Naive thymus-derived CD4-positive, alpha-beta T cell (primary cell): Measurements from ENCODE around the gene AKAP8. TPM values are rescaled to one million over a fixed set of nuclear protein-coding genes. Genes with fewer than 3 reads are reported as not detected.

Experiments used
- ATAC-seq: fragments of 150-1000 bp; cut with Tn5 transposase; 2 replicates; pipeline ENCODE4 v1.10.0; 2021; ENCODE audit warnings: mild to moderate bottlenecking, moderate library complexity
- CTCF ChIA-PET: fragments of 350-600 bp; sonication (Branson Sonifier 250); formaldehyde crosslinking; loops from one replicate; lab custom pipeline; 2021; ENCODE audit warnings: antibody characterized with exemption; lab: Charles Lee
- POLR2A ChIA-PET: fragments of 350-600 bp; sonication (Branson Sonifier 250); formaldehyde crosslinking; loops from one replicate; lab custom pipeline; 2021; ENCODE audit warnings: antibody characterized with exemption, inconsistent platforms; lab: Charles Lee
- DNase-seq, 9 donors: peaks; one replicate each; pipeline versions ENCODE4 v3.0.0 to v3.0.0-alpha.2; 2020 to 2022; ENCODE audit warnings: mixed read lengths in 1 of 9
- H3K27ac ChIP-seq: one replicate; pipeline ENCODE4 v1.7.0; 2013; ENCODE audit warnings: mild to moderate bottlenecking, low read depth, low read length, moderate library complexity
- H3K27me3 ChIP-seq, 2 donors: one replicate each; pipeline ENCODE4 v1.7.0; 2013; ENCODE audit warnings: low read length in 2 of 2, mild to moderate bottlenecking in 2 of 2, moderate library complexity in 2 of 2; ENCODE audit not compliant: control insufficient read depth in 2 of 2, insufficient read depth in 2 of 2
- H3K36me3 ChIP-seq, 3 experiments: 1 replicate in 2 of 3; 2 replicates in 1 of 3; pipeline ENCODE4 v1.7.0; 2013; ENCODE audit warnings: low read length in 3 of 3, mild to moderate bottlenecking in 3 of 3, moderate library complexity in 1 of 3; ENCODE audit not compliant: insufficient read depth in 3 of 3, control insufficient read depth in 2 of 3
- H3K4me1 ChIP-seq, 2 donors: one replicate each; pipeline ENCODE4 v1.7.0; 2013; ENCODE audit warnings: low read length in 2 of 2, mild to moderate bottlenecking in 2 of 2, moderate library complexity in 1 of 2; ENCODE audit not compliant: control insufficient read depth in 2 of 2, insufficient read depth in 2 of 2
- H3K4me3 ChIP-seq: 2 replicates; pipeline ENCODE4 v1.7.0; 2013; ENCODE audit warnings: mild to moderate bottlenecking, low read length
- H3K9me3 ChIP-seq, 3 experiments: 1 replicate in 2 of 3; 2 replicates in 1 of 3; pipeline ENCODE4 v1.7.0; 2013; ENCODE audit warnings: low read length in 3 of 3; ENCODE audit not compliant: control insufficient read depth in 2 of 3
- H3K27ac Mint-ChIP-seq, 9 donors: one replicate each; pipeline ENCODE4 v1.8.0; 2020 to 2022; ENCODE audit warnings: mixed read lengths in 9 of 9, mild to moderate bottlenecking in 8 of 9, moderate library complexity in 5 of 9, inconsistent platforms in 2 of 9
- H3K27me3 Mint-ChIP-seq, 5 donors: one replicate each; pipeline ENCODE4 v1.8.0; 2021 to 2022; ENCODE audit warnings: mixed read lengths in 5 of 5, mild to moderate bottlenecking in 1 of 5
- H3K36me3 Mint-ChIP-seq, 5 donors: one replicate each; pipeline ENCODE4 v1.8.0; 2020 to 2022; ENCODE audit warnings: mixed read lengths in 5 of 5, mild to moderate bottlenecking in 3 of 5, inconsistent platforms in 1 of 5
- H3K4me1 Mint-ChIP-seq, 7 donors: one replicate each; pipeline ENCODE4 v1.8.0; 2020 to 2022; ENCODE audit warnings: mixed read lengths in 7 of 7, mild to moderate bottlenecking in 3 of 7, inconsistent platforms in 1 of 7
- H3K4me3 Mint-ChIP-seq, 10 donors: one replicate each; pipeline ENCODE4 v1.8.0; 2020 to 2022; ENCODE audit warnings: mild to moderate bottlenecking in 10 of 10, mixed read lengths in 10 of 10, moderate library complexity in 6 of 10, inconsistent platforms in 2 of 10
- H3K9me3 Mint-ChIP-seq, 11 donors: one replicate each; pipeline ENCODE4 v1.8.0; 2020 to 2022; ENCODE audit warnings: mixed read lengths in 11 of 11, mild to moderate bottlenecking in 4 of 11, inconsistent platforms in 1 of 11, moderate library complexity in 1 of 11
- intact Hi-C, 2 donors: fragments of 100-400 bp; cut with micrococcal nuclease; formaldehyde crosslinking; loops; one replicate each; pipeline ENCODE4 v1.15.1; 2023
- polyA plus RNA-seq, 2 donors: library from polyadenylated mRNA; unstranded; fragments of 300-500 nt; fragmentation: Illumina TruSeq; gene quantifications; one replicate each; pipeline ENCODE4 v1.2.3, GENCODE V29; 2021
- total RNA-seq, 6 experiments: library from RNA in 5 of 6; stranded (reverse) in 5 of 6; gene quantifications; 1 replicate in 5 of 6; 2 replicates in 1 of 6; pipeline ENCODE4 v1.2.3 and lab custom pipeline; 2021 to 2026

The AKAP8 gene
- total and polyA plus RNA-seq, 7 experiments from 2014 or later, result 11.9 to 81.2 (median 76.4) TPM

DNA sequence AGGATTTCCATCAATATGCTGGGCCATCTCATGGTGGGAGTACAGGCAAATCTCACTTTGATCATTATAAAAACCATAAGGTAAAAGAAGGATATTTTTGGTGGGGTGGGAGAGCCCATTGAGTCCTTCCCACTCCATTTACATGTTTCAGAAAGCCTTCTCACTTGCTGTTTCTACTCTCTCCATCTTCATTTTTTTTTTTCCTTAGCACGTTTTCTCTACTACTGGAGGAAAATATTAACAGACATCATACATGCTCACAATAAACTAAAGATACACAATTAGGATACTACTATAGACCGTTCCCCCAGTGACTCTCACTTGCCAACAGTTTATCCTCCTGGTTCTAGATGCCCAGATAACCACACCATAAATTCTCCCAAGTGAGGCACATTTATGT, 1.8 kb upstream of the AKAP8 start:
- Mint-ChIP-seq H3K27me3 (no peaks in the 10 kb centered on the region), H3K9me3 (peaks cover 0 to 4% (median 0%) of the 10 kb centered on the region in 11 donors), H3K36me3 (peaks cover 0 to 7% (median 0%) of the 10 kb centered on the region in 5 donors), H3K27ac (peak overlapping the region; percentile 3 to 100 (median 33)), H3K4me3 (peak overlapping the region; percentile 4 to 100 (median 40)), H3K4me1 (peaks cover 13 to 36% (median 28%) of the 10 kb centered on the region in 7 donors)
- H3K27me3 ChIP-seq, result no peaks in the 10 kb centered on the region
- ChIA-PET CTCF (no interaction called here), POLR2A (no interaction called here)
- DNase-seq (no peak), ATAC-seq (no peak)
- peak overlapping the region; percentile 97 for H3K27ac ChIP-seq
- H3K4me3 ChIP-seq, result no peak overlapping the region
- intact Hi-C loops, result loop anchor here in 1 of 2 donors (2.0 kb wide), 1 partner anchor 117 kb away; no protein-coding TSS in a partner anchor
- peaks cover 23 to 24% of the 10 kb centered on the region in 2 donors for H3K4me1 ChIP-seq
- no peaks in the 10 kb centered on the region for H3K9me3 ChIP-seq
- H3K36me3 ChIP-seq, result peaks cover 0 to 9% (median 0%) of the 10 kb centered on the region in 3 experiments

DNA sequence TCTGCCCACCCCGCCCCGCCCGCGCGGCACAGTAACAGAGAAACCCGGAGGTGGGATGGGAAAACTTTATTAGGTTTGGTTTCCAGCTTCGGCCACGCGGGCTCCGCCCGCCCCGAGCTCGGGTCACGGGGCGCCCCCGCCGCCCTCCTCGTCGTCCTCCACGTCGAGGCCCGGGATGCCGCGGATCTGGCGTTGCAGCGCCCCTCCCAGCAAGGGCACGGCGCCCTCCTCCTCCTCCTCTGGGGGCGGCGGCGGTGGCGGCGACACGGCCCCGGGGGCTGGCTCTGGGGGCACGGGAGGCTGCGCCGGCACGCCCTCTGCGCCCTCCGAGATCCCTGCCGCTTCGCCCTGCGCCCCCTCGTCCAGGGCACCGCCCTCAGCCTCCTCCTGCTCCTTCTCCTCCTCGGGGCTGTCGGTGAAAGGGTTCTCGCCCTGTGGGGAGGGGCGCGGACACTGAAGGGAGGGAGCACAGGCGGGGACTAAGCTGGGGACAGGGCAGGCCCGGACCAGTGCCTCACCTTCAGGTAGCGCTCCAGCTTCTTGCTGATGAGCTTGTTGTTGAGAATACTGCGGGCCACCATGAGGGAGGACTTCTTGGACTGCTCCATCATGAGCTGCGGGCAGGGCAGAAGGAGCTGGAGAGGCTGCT, 536 bp upstream of the AKAP8 start:
- DNase-seq (no peak), ATAC-seq (peak; percentile 47)
- Histone ChIP-seq H3K4me1 (peaks cover 24 to 28% of the 10 kb centered on the region in 2 donors), H3K9me3 (no peaks in the 10 kb centered on the region), H3K4me3 (peak overlapping the region; percentile 98), H3K27ac (peak overlapping the region; percentile 97), H3K27me3 (no peaks in the 10 kb centered on the region), H3K36me3 (peaks cover 0 to 11% (median 0%) of the 10 kb centered on the region in 3 experiments)
- H3K4me1 Mint-ChIP-seq, result peaks cover 13 to 40% (median 33%) of the 10 kb centered on the region in 7 donors
- ChIA-PET POLR2A (interaction anchor here (0.6 to 3.9 kb wide), 18 partner anchors 10 to 944 kb away, joined by 3 to 94 read pairs (median 6); partner anchors contain the start of genes AKAP8L, BRD4, KLF2 and RASAL3), CTCF (interaction anchor here (0.6 to 2.6 kb wide), 10 partner anchors 8 to 288 kb away, joined by 3 to 16 read pairs (median 4); partner anchors contain the start of gene AKAP8L)
- H3K27me3 Mint-ChIP-seq, result no peaks in the 10 kb centered on the region
- H3K4me3 Mint-ChIP-seq, result peak overlapping the region; percentile 93 to 100 (median 99)
- H3K9me3 Mint-ChIP-seq, result peaks cover 0 to 4% (median 0%) of the 10 kb centered on the region in 11 donors
- intact Hi-C loops, result loop anchor here (1.0 to 10.0 kb wide), 16 partner anchors 39 to 1927 kb away; partner anchors contain the start of genes BRD4 (in 1 of the 2), C19orf44 (in 1 of the 2), CALR3 (in 1 of the 2) and DDA1 (in 1 of the 2)
- H3K36me3 Mint-ChIP-seq, result peaks cover 0 to 5% (median 0%) of the 10 kb centered on the region in 5 donors
- peak overlapping the region; percentile 91 to 100 (median 100) for H3K27ac Mint-ChIP-seq

GRCh38 chr19:15378534-15379082, 979 bp downstream of the AKAP8 start:
- intact Hi-C loops, result loop anchor here (1.0 to 10.0 kb wide), 16 partner anchors 41 to 1929 kb away; partner anchors contain the start of genes BRD4 (in 1 of the 2), C19orf44 (in 1 of the 2), CALR3 (in 1 of the 2) and DDA1 (in 1 of the 2)
- ATAC-seq, result no peak
- Mint-ChIP-seq H3K36me3 (peaks cover 0 to 5% (median 3%) of the 10 kb centered on the region in 5 donors), H3K9me3 (peaks cover 0 to 4% (median 0%) of the 10 kb centered on the region in 11 donors), H3K27me3 (no peaks in the 10 kb centered on the region), H3K27ac (peak overlapping the region; percentile 87 to 100 (median 96)), H3K4me1 (peaks cover 17 to 50% (median 35%) of the 10 kb centered on the region in 7 donors), H3K4me3 (peak overlapping the region; percentile 93 to 100 (median 99))
- Histone ChIP-seq H3K36me3 (peaks cover 0 to 25% (median 3%) of the 10 kb centered on the region in 3 experiments), H3K27me3 (no peaks in the 10 kb centered on the region), H3K4me3 (peak overlapping the region; percentile 98), H3K4me1 (peaks cover 24 to 28% of the 10 kb centered on the region in 2 donors), H3K27ac (peak overlapping the region; percentile 97), H3K9me3 (no peaks in the 10 kb centered on the region)
- POLR2A ChIA-PET, result interaction anchor here (0.6 to 3.9 kb wide), 23 partner anchors 8 to 1837 kb away, joined by 3 to 94 read pairs (median 5); partner anchors contain the start of genes AKAP8L, BRD4, HSH2D and KLF2
- DNase-seq, result peak in 8 of 9 donors; percentile 33 to 55 (median 46)
- CTCF ChIA-PET, result interaction anchor here (0.6 to 2.6 kb wide), 7 partner anchors 9 to 177 kb away, joined by 3 to 16 read pairs (median 3); partner anchors contain the start of gene AKAP8L

DNA sequence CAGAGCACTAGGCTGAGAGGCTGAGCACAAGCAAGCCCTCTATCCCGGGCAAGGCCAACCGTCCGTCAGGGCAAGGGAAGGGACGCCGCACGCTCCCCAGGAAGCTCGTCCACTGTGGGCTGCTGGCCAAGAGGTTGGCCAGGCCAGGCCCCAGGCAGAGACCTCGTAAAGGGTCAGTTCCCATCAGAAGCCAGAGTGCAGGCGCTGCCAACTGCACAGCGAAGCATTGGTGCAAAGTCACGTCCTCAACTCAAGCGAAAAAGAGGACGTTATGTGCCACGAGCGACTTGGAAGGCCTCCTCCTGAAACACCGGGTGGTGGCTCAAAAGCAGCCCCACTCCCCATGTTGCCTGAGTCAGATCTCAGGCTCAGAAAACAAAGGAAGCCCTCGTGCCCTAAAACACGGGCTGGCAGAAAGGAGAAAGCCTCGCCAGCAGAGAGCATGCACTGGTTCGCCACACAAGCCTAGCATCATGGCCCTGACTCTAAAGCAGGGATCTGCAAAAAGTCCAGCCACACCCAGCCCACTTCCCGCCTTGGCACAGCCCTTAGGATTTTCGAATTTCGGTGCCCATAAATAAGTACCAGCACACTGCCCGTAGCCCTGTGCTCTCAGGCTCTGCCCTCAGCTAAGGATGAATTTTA, 4.7 kb downstream of the AKAP8 start:
- no peak overlapping the region for H3K27ac ChIP-seq
- H3K4me1 Mint-ChIP-seq, result peaks cover 18 to 40% (median 30%) of the 10 kb centered on the region in 7 donors
- peaks cover 0 to 19% (median 4%) of the 10 kb centered on the region in 5 donors for H3K36me3 Mint-ChIP-seq
- POLR2A ChIA-PET, result interaction anchor here (0.6 to 1.0 kb wide), 2 partner anchors 15 to 44 kb away, joined by 3 to 5 read pairs; partner anchors contain the start of gene AKAP8L
- H3K9me3 Mint-ChIP-seq, result peaks cover 0 to 4% (median 0%) of the 10 kb centered on the region in 11 donors
- ATAC-seq (no peak), DNase-seq (no peak)
- H3K4me3 ChIP-seq, result no peak overlapping the region
- intact Hi-C loops, result loop anchor here (5.0 to 10.0 kb wide), 3 partner anchors 200 to 1932 kb away; partner anchors contain the start of genes DDA1 (in 1 of the 2), EPS15L1 (in 1 of the 2) and MRPL34 (in 1 of the 2)
- peak overlapping the region in 1 of 9 donors; percentile 31 for H3K27ac Mint-ChIP-seq
- peaks cover 17 to 22% of the 10 kb centered on the region in 2 donors for H3K4me1 ChIP-seq
- H3K36me3 ChIP-seq, result peaks cover 19 to 62% (median 21%) of the 10 kb centered on the region in 3 experiments
- no peaks in the 10 kb centered on the region for H3K27me3 ChIP-seq
- no peak overlapping the region for H3K4me3 Mint-ChIP-seq
- H3K27me3 Mint-ChIP-seq, result no peaks in the 10 kb centered on the region
- CTCF ChIA-PET, result interaction anchor here (2.5 kb wide), 1 partner anchor 44 kb away, joined by 9 read pairs; the partner anchor contains the start of gene AKAP8L
- H3K9me3 ChIP-seq, result no peaks in the 10 kb centered on the region

DNA sequence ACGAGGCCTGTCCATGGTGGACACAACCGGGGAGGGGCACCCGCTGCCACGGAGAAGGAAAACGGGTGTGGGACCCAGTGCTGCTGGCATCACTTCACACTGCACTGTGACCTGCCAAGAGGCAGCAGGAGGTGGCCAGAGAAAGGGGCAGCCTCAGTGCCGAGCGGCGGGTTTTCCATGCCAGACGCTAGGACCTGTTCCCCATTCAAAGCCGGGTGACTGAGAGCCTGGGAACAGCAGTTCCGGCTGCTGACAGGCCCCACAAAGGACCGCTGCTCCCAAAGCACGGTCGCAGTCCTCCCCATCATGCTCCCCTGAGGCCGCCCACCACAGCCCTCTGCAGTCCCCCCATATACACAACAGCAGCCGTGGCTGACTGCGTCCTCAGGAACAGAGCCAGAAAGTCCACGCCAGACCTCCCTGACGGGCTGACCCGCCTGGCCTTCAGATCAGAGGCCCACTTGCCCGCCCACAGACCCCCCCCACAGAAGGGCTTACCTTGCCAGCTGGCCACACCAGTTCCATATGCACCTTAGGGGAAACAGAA, 5.4 kb downstream of the AKAP8 start:
- Mint-ChIP-seq H3K4me3 (no peak overlapping the region), H3K27ac (no peak overlapping the region), H3K36me3 (peaks cover 0 to 19% (median 4%) of the 10 kb centered on the region in 5 donors), H3K27me3 (no peaks in the 10 kb centered on the region), H3K9me3 (no peaks in the 10 kb centered on the region), H3K4me1 (peaks cover 18 to 40% (median 30%) of the 10 kb centered on the region in 7 donors)
- peaks cover 17 to 22% of the 10 kb centered on the region in 2 donors for H3K4me1 ChIP-seq
- H3K27ac ChIP-seq, result no peak overlapping the region
- no peaks in the 10 kb centered on the region for H3K9me3 ChIP-seq
- H3K27me3 ChIP-seq, result no peaks in the 10 kb centered on the region
- peaks cover 23 to 68% (median 23%) of the 10 kb centered on the region in 3 experiments for H3K36me3 ChIP-seq
- intact Hi-C loops, result loop anchor here in 1 of 2 donors (10.0 kb wide), 1 partner anchor 199 kb away; no protein-coding TSS in a partner anchor
- CTCF ChIA-PET, result no interaction called here
- no peak for DNase-seq
- no peak for ATAC-seq
- POLR2A ChIA-PET, result no interaction called here
- no peak overlapping the region for H3K4me3 ChIP-seq
